ENCODE measurements around the gene TARBP1.
"Not testable (repeated sequence)": the region's sequence is repeated elsewhere in the genome, so short reads cannot be mapped to it uniquely, and the experiment has no call there.

The TARBP1 gene

DNA sequence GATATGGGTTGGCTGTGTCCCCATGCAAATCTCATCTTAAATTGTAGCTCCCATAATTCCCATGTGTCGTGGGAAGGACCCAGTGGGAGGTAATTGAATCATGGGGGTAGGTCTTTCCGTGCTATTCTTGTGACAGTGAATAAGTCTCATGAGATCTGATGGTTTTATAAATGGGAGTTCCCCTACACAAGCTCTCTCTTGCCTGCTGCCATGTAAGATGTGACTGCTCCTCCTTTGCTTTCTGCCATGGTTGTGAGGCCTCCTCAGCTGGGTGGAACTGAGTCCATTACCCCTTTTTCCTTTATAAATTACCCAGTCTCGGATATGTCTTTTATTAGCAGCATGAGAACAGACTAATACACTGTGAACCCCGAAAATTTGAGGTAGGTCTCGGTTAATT lies 25.3 kb upstream of the TARBP1 start:
- DNase-seq: not testable (repeated sequence)

DNA sequence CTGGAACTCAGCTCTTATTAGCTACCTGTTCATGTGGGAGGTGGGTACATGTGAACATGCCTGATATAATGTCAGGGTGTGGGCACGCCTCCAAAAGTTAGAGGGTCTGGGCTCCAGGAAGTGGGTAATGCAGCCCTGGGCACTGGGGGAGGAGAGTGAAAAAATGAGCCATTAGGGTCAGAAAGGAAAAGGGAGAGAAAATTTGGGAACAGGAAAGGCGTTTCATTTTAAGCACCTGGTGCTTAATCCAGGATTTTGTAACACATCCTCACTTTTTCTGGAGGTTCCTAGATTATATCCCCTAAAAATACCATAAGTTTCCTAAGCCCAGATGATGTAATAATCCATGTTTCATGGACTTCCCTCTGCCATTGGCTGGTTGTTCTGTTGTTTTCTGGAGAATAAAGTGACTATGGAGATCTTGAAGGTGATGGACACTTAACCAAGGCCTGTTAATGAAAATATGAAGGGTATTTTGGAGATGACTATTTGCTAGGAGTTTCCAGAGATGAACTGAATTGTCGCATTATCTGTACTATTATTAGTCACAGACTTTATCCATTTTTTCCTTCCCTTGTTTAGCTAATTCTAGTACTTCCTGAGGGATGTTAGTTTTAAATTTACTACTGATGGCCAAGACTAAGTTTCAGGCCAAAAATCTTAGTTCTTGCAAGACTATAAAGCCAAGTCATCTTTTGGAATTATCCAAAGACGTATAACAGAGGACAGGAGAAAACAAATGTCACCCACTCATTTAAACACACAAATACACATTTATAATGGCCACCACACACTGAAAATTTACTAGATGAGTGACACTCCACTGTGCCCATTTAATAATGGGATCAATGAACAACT lies 24.4 kb upstream of the TARBP1 start:
- no peak for DNase-seq

DNA sequence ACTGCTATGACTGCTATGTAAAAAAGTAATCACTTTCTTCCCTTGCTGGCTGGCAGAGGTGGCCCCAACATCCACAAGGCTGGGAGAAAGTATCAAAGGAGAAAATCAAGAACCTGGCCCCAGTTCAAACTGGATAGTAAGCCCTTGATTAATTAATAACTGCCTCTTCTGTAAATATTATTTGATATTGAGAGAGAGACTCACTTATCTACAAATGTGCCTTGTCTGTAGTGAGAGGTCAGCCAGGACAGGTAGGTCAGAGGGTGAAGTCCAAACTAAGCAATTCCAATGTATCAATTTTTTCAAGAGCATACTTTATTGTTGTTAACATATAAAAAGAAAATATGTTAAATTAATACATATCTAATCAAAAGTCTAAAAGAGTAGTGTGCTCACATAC lies 23.8 kb upstream of the TARBP1 start:
- no peak for DNase-seq

DNA sequence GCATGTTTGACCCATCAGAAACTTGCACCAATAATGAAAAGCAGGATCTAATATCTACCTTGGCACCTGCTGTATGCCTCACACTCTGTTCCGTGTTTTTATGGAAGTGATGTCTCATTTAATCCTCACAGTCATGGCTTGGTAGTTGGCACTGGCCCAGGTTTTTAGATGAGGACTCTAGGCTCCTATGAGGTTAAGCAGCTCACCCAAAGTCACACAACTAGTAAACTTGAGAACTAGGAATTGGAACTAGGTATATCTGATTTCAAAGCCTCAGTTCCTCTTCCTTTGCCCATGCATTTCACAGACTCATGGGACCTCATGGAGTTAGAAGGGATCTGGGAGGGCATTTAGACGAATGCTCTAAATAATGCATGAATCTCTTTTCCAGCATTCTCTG lies 21.3 kb upstream of the TARBP1 start:
- DNase-seq: no peak

DNA sequence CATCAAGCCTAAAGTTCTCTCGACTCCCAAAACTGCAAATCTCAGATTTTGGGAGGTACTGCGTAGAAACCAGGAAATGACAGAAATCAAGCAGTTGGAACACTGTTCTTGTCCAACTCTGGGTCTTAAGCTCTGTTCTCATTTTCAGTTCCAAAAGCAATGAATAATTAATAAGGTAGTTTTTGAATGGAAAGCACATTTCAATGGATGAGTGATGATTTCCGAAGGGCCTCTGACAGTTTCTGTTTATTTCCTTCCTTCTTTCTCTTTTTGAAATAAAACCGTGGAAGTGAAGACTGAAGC lies 20.9 kb upstream of the TARBP1 start:
- DNase-seq: no peak

DNA sequence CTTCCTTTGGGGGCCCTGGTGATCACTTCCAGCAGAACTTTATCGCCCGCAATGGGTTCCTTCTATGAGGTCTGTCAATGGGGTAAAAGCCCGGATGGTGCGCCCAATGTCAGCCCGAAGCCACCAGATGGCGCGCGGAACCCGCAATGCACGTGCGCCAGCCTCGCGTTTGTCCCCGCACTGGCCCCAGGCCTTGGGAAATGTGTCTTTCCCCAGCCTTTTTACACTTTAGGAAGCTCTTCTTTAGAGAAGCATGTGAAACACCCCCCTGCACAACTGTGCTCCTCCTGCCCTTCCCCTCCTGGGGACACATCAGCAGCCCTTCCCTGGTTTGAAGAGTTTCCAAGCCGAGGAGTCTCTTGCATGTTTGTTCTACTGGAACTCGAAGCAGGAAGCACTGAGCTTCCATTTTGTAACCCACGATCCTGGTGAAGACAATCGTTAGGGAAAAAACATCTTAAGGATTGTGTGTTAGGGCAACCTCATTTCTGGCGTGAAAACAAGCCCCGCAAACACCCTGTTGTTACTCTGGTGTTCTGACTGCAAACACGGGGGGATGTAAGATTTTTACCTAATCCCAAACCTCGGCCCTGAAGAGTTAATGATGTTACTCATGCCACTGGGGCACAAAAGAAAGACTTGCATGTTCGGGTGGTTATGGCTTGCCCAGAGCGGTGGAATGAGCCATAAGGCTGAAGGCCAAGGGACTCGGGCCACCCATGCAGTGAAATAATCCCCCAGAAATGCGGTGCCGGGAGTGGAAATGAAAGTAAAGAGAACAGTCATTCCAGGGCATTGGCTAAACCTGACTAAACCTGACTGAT lies 20.4 kb upstream of the TARBP1 start:
- peak; percentile 71 for DNase-seq

DNA sequence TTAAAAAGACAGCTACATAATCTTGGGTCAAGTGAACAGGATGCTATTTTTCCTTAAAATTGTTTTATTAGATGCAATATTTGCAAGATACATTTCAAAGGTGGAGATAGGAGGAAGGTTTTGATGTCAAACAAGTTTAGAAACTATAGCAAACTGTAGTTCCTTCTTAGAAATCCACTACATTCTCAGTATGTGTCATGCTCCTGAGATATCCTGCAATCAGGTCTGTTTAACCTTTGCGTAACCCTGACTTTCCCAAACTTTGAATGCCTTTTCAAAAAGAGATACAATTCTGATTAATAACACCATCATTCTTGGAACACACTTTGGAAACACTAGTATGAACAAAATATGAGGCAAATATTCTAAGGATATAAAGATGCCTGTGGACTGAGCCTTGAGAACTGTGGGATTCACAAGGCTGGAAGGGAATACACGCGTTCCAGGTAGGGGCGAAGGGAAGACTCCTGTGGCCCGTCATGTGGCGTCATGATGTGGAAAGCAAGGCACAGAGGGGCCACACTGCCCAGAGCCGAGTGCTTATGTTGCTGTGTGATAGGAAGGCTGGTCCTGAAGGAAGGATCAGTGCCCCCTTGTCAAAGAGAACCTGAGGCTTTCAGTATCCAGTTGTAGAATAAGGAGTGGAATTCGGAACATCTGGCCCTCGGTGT lies 19.6 kb upstream of the TARBP1 start:
- DNase-seq: no peak

DNA sequence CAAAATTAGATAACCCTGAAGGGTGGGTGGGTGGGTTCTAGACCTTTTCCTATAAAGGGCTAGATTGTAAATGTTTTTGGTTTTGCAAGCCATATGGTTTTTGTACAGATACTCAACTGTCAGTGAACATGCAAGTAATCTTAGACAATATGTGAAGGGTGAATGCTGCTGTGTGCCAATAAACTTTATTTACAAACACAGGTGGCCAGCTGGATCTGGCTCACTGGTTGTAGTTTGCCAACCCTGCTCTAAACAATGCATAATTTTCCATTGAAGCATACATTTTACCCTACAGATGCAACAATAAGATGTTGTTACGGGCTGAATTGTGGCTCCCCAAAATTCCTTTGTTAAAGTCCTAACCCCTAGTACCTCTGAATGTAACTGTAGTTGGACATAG lies 18.6 kb upstream of the TARBP1 start:
- no peak for DNase-seq

DNA sequence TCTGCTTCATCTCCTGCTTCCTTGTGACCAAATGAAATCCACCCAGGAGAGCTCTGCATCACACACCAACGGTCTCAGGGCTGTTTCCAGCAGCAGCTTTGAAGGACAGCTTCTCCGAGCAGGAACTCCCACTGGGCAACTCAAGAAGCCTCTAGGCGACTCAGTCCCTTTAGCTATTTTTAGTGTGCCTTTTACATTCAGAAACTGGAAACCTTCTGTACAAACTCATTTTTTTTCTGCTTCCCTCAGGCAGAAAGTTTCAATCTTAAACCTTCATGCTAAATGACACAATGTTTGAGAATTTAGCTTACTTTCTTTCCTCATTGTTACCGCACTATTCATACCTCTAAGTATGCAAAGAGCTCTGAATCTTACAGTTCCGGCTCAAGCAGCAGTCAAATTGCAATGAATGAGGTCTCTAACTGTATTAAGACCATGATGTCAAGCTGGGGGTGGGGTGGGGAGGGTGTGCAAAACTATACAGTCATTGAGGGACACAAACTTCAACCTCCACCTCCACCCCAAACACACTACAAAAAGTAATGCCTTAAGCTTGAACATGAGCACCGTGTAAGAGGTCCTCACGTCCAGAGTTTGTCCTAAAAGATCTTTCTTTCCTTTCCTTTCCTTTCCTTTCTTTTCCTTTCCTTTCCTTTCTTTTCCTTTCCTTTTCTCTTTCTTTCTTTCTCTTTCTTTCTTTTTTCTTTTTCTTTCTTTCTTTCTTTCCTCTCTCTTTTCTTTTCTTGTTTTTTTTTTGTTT lies 16.4 kb upstream of the TARBP1 start:
- no peak for DNase-seq

DNA sequence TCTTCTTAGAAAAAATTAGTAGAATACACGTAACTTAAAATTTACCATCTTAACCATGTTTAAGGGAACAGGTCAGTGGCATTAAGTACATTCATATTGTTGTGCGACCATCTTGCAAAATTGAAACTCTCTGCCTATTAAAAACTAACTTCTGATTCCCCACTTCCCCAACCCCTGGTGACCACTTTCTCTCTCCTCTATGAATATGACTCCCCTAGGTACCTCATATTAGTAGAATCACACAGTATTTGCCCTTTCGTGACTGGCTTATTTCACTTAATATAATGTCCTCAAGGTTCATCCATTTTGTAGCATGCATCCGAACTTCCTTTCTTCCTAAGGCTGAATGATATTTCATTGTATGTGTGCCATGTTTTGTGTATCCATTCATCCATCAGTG lies 15.1 kb upstream of the TARBP1 start:
- no peak for DNase-seq

DNA sequence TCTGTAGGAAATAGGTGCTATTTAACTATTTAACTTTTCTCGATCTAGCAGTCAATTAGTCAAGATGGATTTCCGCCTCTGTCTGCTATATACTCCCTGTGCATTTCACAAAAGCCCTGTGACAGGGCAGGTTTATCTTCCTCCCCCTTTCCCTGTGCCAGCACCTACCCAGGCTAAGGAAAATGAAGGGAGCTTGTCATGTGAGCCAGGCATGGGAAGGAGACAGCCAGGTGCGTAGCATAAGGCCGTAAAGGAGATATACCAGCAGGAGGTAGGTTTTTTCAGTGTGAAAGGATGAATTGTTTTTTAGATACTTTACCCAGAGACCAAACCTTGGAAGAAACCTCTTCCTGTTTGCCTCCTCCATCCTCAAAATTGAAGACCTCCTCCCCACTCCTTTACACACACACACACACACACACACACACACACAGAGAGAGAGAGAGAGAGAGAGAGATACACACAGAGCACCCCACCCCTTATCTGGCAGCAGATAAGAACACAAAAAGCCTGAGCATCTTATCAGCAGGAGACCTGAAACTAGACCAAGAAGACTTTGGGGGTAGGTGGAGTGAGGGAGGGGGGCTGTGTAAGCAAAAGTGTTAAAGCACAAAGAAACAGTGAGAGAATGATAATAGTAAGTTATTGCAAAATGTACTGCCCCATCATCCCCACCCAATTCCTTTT lies 12.0 kb upstream of the TARBP1 start:
- DNase-seq: peak; percentile 79

DNA sequence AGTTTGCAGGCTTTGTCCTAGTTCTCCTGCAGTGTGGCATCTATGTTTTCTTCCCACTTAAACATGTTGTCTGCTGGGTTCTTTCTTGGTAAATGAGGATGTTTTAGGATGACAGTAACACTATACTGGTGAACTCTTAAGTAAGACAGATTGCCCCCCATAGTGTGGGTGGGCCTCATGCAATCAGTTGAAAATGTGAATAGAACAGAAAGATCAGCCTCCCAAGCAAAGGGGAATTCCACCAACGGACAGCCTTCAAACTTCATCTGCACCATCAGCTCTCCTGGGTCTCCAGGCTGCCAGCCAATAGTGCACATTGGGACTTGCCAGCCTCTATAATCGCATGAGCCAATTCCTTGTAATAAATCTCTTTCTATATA lies 10.7 kb upstream of the TARBP1 start:
- DNase-seq: no peak

DNA sequence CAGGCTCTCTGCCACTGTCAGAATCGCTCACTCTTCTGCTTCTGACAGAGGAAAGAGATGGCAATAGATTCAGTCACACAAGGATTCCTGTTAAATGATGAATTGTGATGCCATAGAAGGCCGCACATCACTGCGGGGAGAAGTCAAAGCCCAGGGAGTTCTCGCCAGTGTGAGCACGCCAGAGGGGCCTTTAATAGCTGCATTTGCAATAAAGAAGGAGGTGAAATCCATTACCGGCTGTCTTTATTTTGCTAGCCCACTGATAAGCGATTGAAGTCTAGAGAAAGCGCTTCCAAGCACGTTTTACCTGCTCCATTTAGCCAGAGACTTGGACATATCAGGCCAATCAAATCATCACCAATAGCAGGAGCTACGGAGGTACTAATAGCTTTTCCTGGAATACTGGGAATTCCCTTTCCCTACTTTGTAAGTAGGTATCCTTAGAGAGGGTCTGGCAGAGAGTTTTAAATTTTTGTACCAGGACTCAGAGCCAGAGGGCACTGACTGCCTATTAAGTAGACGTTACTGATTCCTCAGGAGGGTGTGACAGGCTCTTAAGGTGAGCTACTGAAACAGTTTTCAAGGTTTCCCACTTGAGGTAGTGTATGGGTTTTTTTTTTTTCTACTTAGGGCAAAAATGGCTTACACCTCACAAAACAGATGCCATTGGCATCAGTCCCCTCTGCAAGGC lies 10.2 kb upstream of the TARBP1 start:
- no peak for DNase-seq

DNA sequence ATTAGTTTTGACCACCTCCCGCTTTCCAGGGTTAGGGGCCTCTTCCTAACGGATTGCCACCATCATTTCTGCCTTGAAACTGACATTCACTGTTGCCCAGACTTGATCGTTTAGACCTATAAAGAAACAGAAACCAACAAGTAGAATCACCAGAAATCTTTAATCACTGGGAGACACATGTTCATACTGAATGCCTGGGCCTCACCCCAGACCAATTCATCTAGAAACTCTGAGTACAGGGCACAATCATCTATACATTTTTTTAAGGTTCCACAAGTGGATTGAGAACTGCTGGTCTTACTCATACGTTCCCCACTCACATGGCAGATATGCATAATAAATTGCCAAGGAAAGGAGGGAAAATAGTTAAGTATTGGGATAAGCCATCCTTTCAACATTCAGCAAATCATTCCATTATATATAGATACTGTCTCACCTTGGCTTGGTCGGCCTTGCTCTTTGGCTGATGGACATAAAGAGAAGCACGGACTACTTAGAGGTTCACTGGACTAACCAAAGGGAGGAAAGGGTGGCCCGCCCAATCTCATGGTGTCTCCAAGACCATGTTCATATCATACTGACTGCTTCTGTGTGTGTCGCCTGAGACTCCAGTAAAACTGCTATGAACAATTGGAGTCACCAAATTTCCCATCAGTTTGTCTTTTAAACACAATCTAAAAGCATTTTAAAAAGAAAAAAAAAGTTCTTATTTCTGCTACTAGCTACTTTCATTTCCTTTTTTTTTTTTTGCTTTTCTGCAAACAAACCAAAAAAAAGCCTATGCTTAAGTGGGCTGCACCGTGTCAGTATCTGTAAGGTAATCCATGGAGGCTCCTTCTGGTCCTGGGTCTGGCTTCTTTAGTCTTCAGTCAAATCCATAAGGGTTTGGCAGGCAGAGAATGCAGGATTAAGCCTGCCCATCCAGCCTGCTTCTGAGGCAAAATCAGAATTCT lies 9.4 kb upstream of the TARBP1 start:
- no peak for DNase-seq

DNA sequence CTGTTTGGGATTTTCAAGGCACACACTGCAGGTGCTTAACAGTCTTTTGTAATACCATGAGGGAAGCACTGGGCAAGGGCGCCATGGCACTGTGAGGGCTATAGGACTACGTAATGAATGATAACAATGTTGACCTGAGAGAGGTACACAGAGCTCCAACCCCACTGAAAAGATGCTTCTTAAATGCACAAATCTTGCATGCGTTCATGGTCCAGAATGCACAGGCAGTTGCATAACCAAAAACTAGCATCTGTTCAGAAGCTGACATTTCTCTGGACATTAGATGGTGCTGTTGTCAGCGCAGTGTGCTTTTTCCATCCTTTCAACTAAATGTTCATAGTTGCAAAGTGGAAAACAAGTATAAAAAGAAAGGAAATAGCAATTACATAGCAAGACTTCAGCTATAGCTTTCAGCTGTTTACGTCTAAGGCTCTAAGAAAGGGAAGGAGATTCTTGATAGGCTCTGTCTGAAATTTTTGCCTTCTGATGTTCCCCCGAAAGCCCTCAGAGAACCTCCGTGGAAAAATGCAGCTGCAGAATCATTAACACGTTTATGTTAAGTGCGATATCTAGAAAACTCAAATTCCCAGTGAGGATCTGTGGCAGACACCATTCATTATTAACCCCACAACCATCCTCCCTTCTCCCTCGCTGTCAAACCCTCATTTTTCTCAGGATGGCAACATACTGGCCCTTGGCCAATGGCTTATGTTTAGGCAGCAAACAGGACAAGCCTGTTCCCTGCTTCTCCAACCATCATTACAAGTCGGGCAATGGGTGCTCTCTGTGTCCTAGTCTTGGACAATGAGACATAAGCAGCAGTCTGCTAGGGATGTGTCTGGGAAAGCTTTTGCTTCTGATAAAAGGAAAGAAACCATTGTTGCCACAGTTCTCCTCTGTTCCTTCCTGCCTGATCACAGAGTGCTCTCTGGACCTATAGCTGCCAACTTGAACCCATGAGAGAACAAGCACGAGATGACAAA lies 8.2 kb upstream of the TARBP1 start:
- DNase-seq: peak; percentile 30

DNA sequence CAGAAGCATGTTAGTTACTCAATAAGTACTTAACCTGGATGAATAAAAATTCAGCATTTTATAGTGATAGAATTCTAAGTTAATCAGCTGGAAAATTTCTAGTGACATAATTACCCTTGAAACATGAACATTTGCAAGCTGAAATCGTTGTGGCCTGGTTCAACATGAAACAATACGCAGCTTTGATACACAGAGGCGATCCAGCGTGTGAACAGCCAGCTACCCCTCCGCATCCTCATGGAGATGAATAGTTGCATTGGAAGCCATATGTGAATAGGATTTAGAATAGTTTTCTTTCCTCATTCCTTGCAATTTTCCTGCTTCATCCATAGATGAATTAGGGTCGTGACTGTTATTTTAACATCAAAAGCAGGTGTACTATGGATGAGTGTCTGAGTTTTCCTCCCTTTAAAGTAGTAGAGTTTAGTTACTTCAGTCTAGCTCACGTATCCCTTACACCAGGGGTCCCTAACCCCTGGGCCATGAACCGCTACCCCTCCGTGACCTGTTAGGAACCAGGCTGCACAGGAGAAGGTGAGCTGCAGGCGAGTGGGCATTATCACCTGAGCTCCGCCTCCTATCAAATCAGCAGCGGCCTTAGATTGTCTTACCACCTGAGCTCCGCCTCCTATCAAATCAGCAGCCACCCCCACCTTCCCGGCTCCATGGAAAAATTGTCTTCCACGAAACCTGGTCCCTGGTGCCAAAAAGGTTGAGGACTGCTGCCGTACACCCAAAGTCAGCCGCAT lies 6.2 kb upstream of the TARBP1 start:
- DNase-seq: no peak

DNA sequence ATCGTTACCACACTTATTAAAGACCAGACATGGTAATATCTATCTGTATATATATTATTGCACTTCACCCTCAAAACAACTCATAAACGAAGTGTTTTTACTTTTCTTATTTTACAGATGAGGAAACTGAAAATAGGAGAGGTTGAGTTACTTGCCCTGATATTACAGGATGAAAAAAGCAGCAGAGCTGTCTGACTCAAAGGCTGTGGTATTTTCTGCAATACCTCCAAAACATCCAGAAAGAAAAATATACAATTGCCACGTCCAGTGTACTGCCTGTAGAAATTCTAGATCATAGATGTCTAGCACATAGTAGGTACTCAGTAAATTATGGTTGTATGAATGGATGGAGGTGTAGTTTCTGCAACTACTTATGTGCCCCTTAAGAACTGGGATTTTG lies 5.2 kb upstream of the TARBP1 start:
- DNase-seq: no peak

DNA sequence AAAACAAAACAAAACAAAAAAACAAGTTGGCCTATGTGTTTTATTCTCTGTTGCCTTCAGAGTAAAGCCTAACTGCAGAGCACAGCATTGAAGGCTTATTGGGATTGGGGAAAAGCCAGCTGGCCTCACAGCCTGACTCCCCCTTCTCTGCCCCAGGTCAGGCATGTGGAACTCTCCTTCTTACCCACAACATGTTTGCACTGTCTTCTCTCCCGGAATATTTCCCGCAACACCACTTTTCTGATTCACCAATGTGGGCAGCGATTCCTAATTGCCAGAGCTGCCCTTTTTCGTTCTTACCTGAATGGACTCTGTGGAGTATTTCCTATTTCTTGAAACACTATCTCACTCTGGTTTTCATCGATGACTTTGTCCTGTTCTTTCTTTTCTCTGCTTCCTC lies 2.8 kb upstream of the TARBP1 start:
- no peak for DNase-seq

DNA sequence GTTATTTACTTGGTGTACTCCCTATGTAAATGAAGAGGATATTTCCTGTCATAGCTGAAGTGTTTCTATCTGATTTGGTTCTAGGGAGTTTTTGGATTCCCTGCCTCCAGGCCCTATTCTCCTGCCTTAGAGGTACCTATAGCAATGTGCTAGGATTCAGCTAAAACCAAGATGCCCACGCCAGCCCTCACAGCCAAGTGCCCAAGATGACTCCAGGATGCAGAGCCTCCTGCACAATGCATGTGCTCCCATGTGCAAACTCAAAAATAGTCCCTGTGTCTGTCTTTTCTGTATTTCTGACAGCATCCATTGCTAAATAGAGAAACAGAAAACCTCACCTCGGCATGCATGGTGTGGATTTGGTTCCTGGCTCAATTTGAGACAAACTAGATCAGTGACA lies 887 bp upstream of the TARBP1 start:
- no peak for DNase-seq

Measured in NCI-H146 (cell line).